ENCODE results near the gene NSUN4. TPM values are rescaled to one million over a fixed set of nuclear protein-coding genes. Genes with fewer than 3 reads are reported as not detected.
"Not testable (repeated sequence)": the region's sequence is repeated elsewhere in the genome, so short reads cannot be mapped to it uniquely, and the experiment has no call there.

The NSUN4 gene
- total RNA-seq, 1 experiment from 2014 or later: 33.9 TPM

DNA sequence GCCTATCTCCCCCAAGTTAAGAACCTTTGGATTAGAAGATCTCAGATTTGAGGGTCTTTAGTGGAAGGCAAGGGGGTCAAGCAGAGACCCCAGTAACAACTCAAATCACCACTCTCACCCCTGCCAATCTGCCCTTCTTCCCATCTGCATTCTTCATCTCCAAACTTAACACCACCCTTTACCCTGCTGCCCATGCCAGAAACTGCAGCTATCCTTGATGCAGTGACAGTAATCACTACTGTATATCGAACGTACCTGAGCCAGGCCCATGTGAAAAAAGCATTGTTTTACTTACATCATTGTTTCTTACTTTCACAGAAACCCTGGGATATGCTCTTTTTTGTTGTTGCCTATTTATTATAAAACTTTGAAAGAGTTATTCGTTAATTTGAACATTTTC, 26.5 kb downstream of the NSUN4 start:
- POLR2A ChIA-PET (ENCODE audit: unreplicated experiment): interaction anchor here (0.7 kb wide), 1 partner anchor 1396 kb away, joined by 3 read pairs; no protein-coding TSS in a partner anchor
- intact Hi-C loops (cut with micrococcal nuclease; ENCODE audit: unreplicated experiment): no loop called here
- no peaks in the 10 kb centered on the region for H3K9me2 ChIP-seq (ENCODE audit: insufficient read depth)
- no peak overlapping the region for H2AFZ ChIP-seq
- DNase-seq: no peak
- CTCF ChIA-PET: interaction anchor here (0.6 kb wide), 1 partner anchor 215 kb away, joined by 3 read pairs; no protein-coding TSS in a partner anchor
- no peaks in the 10 kb centered on the region for H3K4me1 ChIP-seq (replicated peaks; ENCODE audit: insufficient read depth)
- no peak overlapping the region for H3K4me3 ChIP-seq
- BruUV-seq (replicated peaks): no TSS peak
- no peaks in the 10 kb centered on the region for H4K20me1 ChIP-seq (ENCODE audit: insufficient read depth)
- H3K9me3 ChIP-seq (ENCODE audit: insufficient read depth, low read depth): no peaks in the 10 kb centered on the region
- H3K36me3 ChIP-seq (ENCODE audit: low read depth): no peaks in the 10 kb centered on the region
- no peak overlapping the region for H3K4me2 ChIP-seq
- H3F3A ChIP-seq (ENCODE audit: insufficient read depth, low read depth): peaks cover 8% of the 10 kb centered on the region; the same call in 1 of the 2 replicates
- no peak overlapping the region for H3K27ac ChIP-seq
- H3K27me3 ChIP-seq (ENCODE audit: insufficient read depth, low read depth): no peaks in the 10 kb centered on the region
- no peaks in the 10 kb centered on the region for H3K79me2 ChIP-seq (ENCODE audit: low read depth)
- TF ChIP-seq, protein P1, sequence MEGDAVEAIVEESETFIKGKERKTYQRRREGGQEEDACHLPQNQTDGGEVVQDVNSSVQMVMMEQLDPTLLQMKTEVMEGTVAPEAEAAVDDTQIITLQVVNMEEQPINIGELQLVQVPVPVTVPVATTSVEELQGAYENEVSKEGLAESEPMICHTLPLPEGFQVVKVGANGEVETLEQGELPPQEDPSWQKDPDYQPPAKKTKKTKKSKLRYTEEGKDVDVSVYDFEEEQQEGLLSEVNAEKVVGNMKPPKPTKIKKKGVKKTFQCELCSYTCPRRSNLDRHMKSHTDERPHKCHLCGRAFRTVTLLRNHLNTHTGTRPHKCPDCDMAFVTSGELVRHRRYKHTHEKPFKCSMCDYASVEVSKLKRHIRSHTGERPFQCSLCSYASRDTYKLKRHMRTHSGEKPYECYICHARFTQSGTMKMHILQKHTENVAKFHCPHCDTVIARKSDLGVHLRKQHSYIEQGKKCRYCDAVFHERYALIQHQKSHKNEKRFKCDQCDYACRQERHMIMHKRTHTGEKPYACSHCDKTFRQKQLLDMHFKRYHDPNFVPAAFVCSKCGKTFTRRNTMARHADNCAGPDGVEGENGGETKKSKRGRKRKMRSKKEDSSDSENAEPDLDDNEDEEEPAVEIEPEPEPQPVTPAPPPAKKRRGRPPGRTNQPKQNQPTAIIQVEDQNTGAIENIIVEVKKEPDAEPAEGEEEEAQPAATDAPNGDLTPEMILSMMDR (conservative IDR thresholded peaks at IDR 0.05): no peak
- TF ChIP-seq EZH2 (IDR thresholded peaks at IDR 0.05; ENCODE audit: low read depth): no peak

DNA sequence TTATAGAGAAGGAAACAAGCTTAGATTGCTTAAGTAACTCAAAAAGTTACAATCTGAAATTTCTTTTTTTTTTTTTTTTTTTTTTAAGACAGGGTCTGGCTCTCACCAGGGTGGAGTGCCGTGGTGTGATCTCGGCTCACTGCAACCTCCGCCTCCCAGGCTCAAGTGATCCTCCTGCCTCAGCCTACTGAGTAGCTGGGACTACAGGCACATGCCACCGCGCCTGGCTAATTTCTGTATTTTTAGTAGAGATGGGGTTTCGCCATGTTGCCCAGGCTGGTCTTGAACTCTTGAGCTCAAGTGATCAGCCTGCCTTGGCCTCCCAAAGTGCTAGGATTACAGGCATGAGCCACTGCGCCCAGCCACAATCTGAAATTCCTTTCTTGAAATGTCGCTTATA, 27.1 kb downstream of the NSUN4 start:
- H3K27ac ChIP-seq; H4K20me1 ChIP-seq (ENCODE audit: insufficient read depth); H3K9me3 ChIP-seq (ENCODE audit: insufficient read depth, low read depth); H3K4me1 ChIP-seq (replicated peaks; ENCODE audit: insufficient read depth); H3K36me3 ChIP-seq (ENCODE audit: low read depth); H2AFZ ChIP-seq; H3F3A ChIP-seq (ENCODE audit: insufficient read depth, low read depth); BruUV-seq (replicated peaks); H3K4me3 ChIP-seq; H3K79me2 ChIP-seq (ENCODE audit: low read depth); H3K9me2 ChIP-seq (ENCODE audit: insufficient read depth); intact Hi-C loops (cut with micrococcal nuclease; ENCODE audit: unreplicated experiment); DNase-seq; H3K4me2 ChIP-seq; H3K27me3 ChIP-seq (ENCODE audit: insufficient read depth, low read depth): not testable (repeated sequence)
- POLR2A ChIA-PET (ENCODE audit: unreplicated experiment): interaction anchor here (0.7 kb wide), 1 partner anchor 1396 kb away, joined by 3 read pairs; no protein-coding TSS in a partner anchor
- CTCF ChIA-PET: interaction anchor here (0.6 kb wide), 1 partner anchor 215 kb away, joined by 3 read pairs; no protein-coding TSS in a partner anchor

DNA sequence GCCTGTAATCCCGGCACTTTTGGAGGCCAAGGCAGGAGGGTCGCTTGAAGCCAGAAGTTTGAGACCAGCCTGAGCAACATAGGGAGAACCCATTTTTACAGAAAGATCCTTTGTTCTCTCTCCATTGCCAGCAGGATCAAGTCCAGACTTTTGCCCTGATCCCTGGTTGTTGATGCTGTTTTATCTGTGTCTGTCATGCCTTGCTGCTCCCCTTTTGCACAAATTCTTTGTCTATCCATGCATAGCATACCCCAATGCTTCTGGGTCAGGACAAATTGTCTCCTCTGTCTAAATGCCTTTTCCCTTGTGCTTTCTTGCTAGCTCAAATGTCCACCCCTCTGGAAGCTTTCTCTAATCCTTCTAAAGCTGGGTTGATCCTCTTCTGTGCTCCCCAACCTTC, 28.2 kb downstream of the NSUN4 start:
- H2AFZ ChIP-seq: no peak overlapping the region
- intact Hi-C loops (cut with micrococcal nuclease; ENCODE audit: unreplicated experiment): no loop called here
- H3K27me3 ChIP-seq (ENCODE audit: insufficient read depth, low read depth): no peaks in the 10 kb centered on the region
- H3K4me2 ChIP-seq: no peak overlapping the region
- H4K20me1 ChIP-seq (ENCODE audit: insufficient read depth): no peaks in the 10 kb centered on the region
- no peaks in the 10 kb centered on the region for H3K9me2 ChIP-seq (ENCODE audit: insufficient read depth)
- H3K27ac ChIP-seq: no peak overlapping the region
- H3K36me3 ChIP-seq (ENCODE audit: low read depth): no peaks in the 10 kb centered on the region
- ChIA-PET CTCF (interaction anchor here (0.6 kb wide), 1 partner anchor 221 kb away, joined by 3 read pairs; no protein-coding TSS in a partner anchor), POLR2A (ENCODE audit: unreplicated experiment) (interaction anchor here (0.5 kb wide), 1 partner anchor 945 kb away, joined by 4 read pairs; no protein-coding TSS in a partner anchor)
- TF ChIP-seq EZH2 (IDR thresholded peaks at IDR 0.05; ENCODE audit: low read depth): no peak
- TF ChIP-seq, protein P1 (conservative IDR thresholded peaks at IDR 0.05): no peak
- H3K9me3 ChIP-seq (ENCODE audit: insufficient read depth, low read depth): no peaks in the 10 kb centered on the region
- no TSS peak for BruUV-seq (replicated peaks)
- no peak overlapping the region for H3K4me3 ChIP-seq
- no peak for DNase-seq
- peaks cover 8% of the 10 kb centered on the region; the same call in 1 of the 2 replicates for H3F3A ChIP-seq (ENCODE audit: insufficient read depth, low read depth)
- H3K79me2 ChIP-seq (ENCODE audit: low read depth): no peaks in the 10 kb centered on the region
- no peaks in the 10 kb centered on the region for H3K4me1 ChIP-seq (replicated peaks; ENCODE audit: insufficient read depth)
